ENCODE measurements around the gene MAP3K5. TPM values are rescaled to one million over a fixed set of nuclear protein-coding genes. Genes with fewer than 3 reads are reported as not detected.

Gene MAP3K5
- total RNA-seq, 1 donor from 2014 or later, result 4.7 TPM

GRCh38 chr6:136551103-136551502, 241.2 kb downstream of the MAP3K5 start:
- Mint-ChIP-seq H3K4me1 (ENCODE audit: unreplicated experiment) (peaks cover 17% of the 10 kb centered on the region), H3K27ac (peak overlapping the region; percentile 72), H3K36me3 (no peaks in the 10 kb centered on the region), H3K27me3 (peaks cover 41% of the 10 kb centered on the region), H3K9me3 (no peaks in the 10 kb centered on the region), H3K4me3 (peak overlapping the region; percentile 85)
- no peak for DNase-seq (ENCODE audit: extremely low spot score, unreplicated experiment)
- TF ChIP-seq, protein P1, sequence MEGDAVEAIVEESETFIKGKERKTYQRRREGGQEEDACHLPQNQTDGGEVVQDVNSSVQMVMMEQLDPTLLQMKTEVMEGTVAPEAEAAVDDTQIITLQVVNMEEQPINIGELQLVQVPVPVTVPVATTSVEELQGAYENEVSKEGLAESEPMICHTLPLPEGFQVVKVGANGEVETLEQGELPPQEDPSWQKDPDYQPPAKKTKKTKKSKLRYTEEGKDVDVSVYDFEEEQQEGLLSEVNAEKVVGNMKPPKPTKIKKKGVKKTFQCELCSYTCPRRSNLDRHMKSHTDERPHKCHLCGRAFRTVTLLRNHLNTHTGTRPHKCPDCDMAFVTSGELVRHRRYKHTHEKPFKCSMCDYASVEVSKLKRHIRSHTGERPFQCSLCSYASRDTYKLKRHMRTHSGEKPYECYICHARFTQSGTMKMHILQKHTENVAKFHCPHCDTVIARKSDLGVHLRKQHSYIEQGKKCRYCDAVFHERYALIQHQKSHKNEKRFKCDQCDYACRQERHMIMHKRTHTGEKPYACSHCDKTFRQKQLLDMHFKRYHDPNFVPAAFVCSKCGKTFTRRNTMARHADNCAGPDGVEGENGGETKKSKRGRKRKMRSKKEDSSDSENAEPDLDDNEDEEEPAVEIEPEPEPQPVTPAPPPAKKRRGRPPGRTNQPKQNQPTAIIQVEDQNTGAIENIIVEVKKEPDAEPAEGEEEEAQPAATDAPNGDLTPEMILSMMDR (conservative IDR thresholded peaks at IDR 0.05), result no peak

DNA sequence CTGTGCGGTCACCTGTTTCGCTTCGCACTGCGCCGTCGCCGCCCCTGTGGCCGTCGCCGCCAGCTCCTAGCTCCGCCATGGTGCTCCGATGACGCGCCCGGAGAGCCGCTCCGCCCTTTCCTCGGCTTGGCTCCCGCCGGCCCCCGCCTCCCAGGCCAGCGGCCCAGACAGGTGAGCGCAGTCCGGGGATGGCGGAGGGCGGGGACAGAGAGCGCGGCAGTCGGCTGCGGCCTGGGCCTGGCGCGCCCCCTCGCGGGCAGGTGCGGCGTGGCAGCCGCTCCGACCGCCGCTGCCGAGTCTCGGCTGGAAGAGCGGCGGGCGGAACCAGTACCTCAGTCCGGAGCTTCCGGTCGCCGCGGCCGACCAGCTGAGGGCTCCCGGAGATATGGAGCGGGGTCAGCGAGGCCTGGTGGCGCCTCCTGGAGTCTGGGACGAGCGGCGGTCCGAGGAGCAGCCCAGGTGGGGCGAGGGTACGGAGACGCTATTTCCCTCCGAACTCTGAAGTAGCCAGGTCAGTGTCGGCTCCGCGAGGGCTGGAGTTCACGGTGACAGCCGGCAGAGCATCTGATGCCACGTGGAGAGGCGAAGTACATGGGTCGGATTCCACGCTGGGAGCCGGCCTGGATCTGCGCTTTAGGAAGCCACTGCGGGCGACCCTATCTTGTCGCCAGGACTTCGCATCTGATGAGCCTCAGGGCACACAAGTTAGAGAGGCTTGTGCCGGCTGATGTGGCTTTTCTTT, 241.8 kb downstream of the MAP3K5 start, which contains the start of gene MAP7:
MAP7 (minus strand) TSS at position 93 of the 742 bp plus-strand sequence; CDS start at position 79, 14 bp downstream.
- TF ChIP-seq, protein P1 (conservative IDR thresholded peaks at IDR 0.05), result peak; percentile 99
- peak within 1 kb of the TSS; percentile 77 for H3K27ac Mint-ChIP-seq
- peak within 1 kb of the TSS; percentile 89 for H3K4me3 Mint-ChIP-seq
- H3K36me3 Mint-ChIP-seq, result no peaks in the 10 kb centered on the region
- peaks cover 41% of the 10 kb centered on the region for H3K27me3 Mint-ChIP-seq
- DNase-seq (ENCODE audit: extremely low spot score, unreplicated experiment), result peak; percentile 90
- H3K9me3 Mint-ChIP-seq, result no peaks in the 10 kb centered on the region
- peaks cover 17% of the 10 kb centered on the region for H3K4me1 Mint-ChIP-seq (ENCODE audit: unreplicated experiment)

DNA sequence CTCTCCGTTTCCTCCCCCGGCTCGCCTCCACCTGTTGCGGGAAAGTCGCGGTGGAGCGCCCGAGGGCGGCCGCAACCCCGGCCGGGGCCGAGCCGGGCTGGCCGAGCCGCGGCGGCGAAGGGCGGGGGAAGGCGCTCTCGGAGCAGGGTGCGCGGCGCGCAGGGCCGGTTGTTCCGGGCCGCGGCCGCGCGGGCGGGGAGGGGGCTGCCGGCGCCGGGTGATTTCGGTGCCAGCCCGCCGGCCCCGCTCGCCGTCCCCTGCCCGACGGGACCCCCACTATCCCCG, 242.3 kb downstream of the MAP3K5 start:
- Mint-ChIP-seq H3K36me3 (no peaks in the 10 kb centered on the region), H3K9me3 (no peaks in the 10 kb centered on the region), H3K27me3 (peaks cover 41% of the 10 kb centered on the region), H3K27ac (no peak overlapping the region), H3K4me3 (peak overlapping the region; percentile 75), H3K4me1 (ENCODE audit: unreplicated experiment) (peaks cover 17% of the 10 kb centered on the region)
- no peak for DNase-seq (ENCODE audit: extremely low spot score, unreplicated experiment)
- TF ChIP-seq, protein P1 (conservative IDR thresholded peaks at IDR 0.05), result no peak

DNA sequence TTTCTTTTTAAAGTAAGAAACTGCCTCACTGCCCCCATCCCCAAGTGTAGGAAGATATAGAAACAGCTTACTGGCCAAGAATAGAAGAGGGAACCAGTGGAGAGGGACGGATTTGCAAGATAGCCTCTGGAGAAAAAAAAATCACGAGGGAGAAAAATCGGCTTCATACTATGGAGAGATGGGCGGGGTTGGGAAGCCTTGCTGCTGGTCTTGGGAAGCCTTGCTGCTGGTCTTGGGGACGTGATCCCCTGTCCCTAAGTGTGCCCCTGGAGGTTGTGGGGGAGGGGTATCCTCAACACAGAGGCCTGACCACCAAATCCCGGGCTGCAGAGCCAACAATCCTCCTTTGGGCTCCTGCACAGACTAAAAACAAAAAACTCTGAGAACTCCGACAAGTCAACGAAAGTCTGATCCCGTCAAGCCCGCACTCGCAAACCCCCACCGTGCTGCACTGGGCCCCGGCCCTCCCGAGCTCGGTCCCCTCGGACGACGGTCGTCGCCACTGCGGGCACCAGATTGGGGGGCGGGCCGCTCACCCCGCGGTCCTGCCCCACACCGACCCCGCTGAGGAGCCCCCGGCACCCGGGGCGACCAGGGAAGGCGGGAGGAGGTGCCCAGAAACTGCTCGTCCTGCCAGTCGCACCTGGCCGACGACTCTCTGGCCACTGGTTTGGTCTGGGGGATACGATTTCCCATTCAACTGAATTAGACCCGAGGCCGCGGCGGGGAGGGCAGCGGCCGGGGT, 242.8 kb downstream of the MAP3K5 start:
- Mint-ChIP-seq H3K4me1 (ENCODE audit: unreplicated experiment) (peaks cover 17% of the 10 kb centered on the region), H3K36me3 (peaks cover 2% of the 10 kb centered on the region), H3K9me3 (no peaks in the 10 kb centered on the region), H3K27ac (peak overlapping the region; percentile 77), H3K4me3 (peak overlapping the region; percentile 89), H3K27me3 (peaks cover 41% of the 10 kb centered on the region)
- TF ChIP-seq, protein P1 (conservative IDR thresholded peaks at IDR 0.05), result no peak
- no peak for DNase-seq (ENCODE audit: extremely low spot score, unreplicated experiment)

- H3K27me3 Mint-ChIP-seq, result peaks cover 41% of the 10 kb centered on the region
- peak overlapping the region; percentile 77 for H3K27ac Mint-ChIP-seq
- H3K4me1 Mint-ChIP-seq (ENCODE audit: unreplicated experiment), result peaks cover 17% of the 10 kb centered on the region
- H3K4me3 Mint-ChIP-seq, result peak overlapping the region; percentile 89
- DNase-seq (ENCODE audit: extremely low spot score, unreplicated experiment), result no peak
- TF ChIP-seq, protein P1 (conservative IDR thresholded peaks at IDR 0.05), result no peak
- peaks cover 4% of the 10 kb centered on the region for H3K36me3 Mint-ChIP-seq
- H3K9me3 Mint-ChIP-seq, result no peaks in the 10 kb centered on the region
These were observed 243.5 kb downstream of the MAP3K5 start for GRCh38 chr6:136548582-136549299.

All from type B pancreatic cell (in vitro differentiated cells).